Mucosa of descending colon (tissue), 3 donors: ENCODE measurements around the gene PTCD1. TPM values are rescaled to one million over a fixed set of nuclear protein-coding genes. Genes with fewer than 3 reads are reported as not detected.
"Not testable (repeated sequence)": the region's sequence is repeated elsewhere in the genome, so short reads cannot be mapped to it uniquely, and the experiment has no call there.

ENCODE experiments used
- ATAC-seq: fragments of 200-7000 bp; cut with Tn5 transposase; one replicate; pipeline ENCODE4 v1.9.1; 2020; ENCODE audit warnings: mild to moderate bottlenecking, moderate library complexity
- DNase-seq, 3 donors: peaks; one replicate each; pipeline ENCODE4 v3.0.0-alpha.2; 2020
- H3K36me3 ChIP-seq: fragments of 200-600 bp; one replicate; pipeline ENCODE4 v1.8.0; 2021; ENCODE audit warnings: low read depth, mild to moderate bottlenecking
- H3K4me1 ChIP-seq: fragments of 200-600 bp; one replicate; pipeline ENCODE4 v1.8.0; 2021; ENCODE audit warnings: low read depth, mild to moderate bottlenecking
- H3K4me3 ChIP-seq: fragments of 200-600 bp; one replicate; pipeline ENCODE4 v1.8.0; 2021; ENCODE audit warnings: mild to moderate bottlenecking
- H3K9me3 ChIP-seq: fragments of 200-600 bp; one replicate; pipeline ENCODE4 v1.8.0; 2021; ENCODE audit warnings: mild to moderate bottlenecking
- intact Hi-C, 2 donors: fragments of 100-400 bp; cut with DNase I in 1 of 2; cut with micrococcal nuclease in 1 of 2; formaldehyde crosslinking; loops; one replicate each; pipeline versions ENCODE4 v1.11.0 to v1.11.1; 2022; cut with DNase I, micrococcal nuclease
- total RNA-seq, 3 donors: library from RNA; stranded (reverse); fragmentation: NEBNext Ultra II Directional in 2 of 3; extraction: Animal tissue kit (Norgen Biotek cat#: 25700) in 2 of 3; gene quantifications; one replicate each; pipeline versions ENCODE4 v1.2.1 to v1.2.4, GENCODE V29; 2021 to 2023
- TF ChIP-seq, protein P1 (sequence below): fragments of 200-600 bp; IDR thresholded peaks from one replicate; pipeline ENCODE4 v1.8.0; 2022; ENCODE audit warnings: antibody characterized with exemption, mild to moderate bottlenecking
- donor health status: DM: no; HTN: no; CAD: no; lungs with moderate emphysema.
- donor health status: DM: no; HTN: no; CAD: no.
- donor health status: DM: no; HTN: yes; CAD: no.

PTCD1 gene
- total RNA-seq, 3 donors from 2014 or later: 4.3 to 9.9 (median 6.6) TPM

GRCh38 chr7:99390941-99391602 lies 47.5 kb downstream of the PTCD1 start:
- Histone ChIP-seq H3K9me3 (no peaks in the 10 kb centered on the region), H3K36me3 (no peaks in the 10 kb centered on the region), H3K4me1 (peaks cover 21% of the 10 kb centered on the region), H3K4me3 (no peak overlapping the region)
- intact Hi-C loops: no loop called here
- no peak for DNase-seq
- TF ChIP-seq, protein P1, sequence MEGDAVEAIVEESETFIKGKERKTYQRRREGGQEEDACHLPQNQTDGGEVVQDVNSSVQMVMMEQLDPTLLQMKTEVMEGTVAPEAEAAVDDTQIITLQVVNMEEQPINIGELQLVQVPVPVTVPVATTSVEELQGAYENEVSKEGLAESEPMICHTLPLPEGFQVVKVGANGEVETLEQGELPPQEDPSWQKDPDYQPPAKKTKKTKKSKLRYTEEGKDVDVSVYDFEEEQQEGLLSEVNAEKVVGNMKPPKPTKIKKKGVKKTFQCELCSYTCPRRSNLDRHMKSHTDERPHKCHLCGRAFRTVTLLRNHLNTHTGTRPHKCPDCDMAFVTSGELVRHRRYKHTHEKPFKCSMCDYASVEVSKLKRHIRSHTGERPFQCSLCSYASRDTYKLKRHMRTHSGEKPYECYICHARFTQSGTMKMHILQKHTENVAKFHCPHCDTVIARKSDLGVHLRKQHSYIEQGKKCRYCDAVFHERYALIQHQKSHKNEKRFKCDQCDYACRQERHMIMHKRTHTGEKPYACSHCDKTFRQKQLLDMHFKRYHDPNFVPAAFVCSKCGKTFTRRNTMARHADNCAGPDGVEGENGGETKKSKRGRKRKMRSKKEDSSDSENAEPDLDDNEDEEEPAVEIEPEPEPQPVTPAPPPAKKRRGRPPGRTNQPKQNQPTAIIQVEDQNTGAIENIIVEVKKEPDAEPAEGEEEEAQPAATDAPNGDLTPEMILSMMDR: no peak
- ATAC-seq: no peak

DNA sequence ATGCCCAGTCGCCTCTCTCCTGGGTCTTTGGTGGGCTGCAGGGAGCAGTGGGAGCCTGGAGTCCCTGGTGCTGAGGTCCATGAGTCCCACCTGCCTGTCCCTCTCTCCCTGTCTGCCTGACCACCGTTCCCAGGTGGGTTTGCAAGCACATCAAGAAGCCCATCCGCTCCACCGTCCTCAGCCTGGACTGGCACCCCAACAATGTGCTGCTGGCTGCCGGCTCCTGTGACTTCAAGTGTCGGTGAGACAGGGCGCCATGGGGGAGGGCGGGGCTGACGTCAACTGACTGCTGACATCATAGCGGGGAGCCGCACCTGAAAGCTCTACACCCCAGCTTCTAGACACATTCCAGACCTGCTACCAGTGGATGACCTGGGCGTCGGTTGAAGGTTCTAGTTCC lies 48.8 kb downstream of the PTCD1 start:
- no peak for ATAC-seq
- Histone ChIP-seq H3K9me3 (no peaks in the 10 kb centered on the region), H3K36me3 (no peaks in the 10 kb centered on the region), H3K4me1 (peaks cover 21% of the 10 kb centered on the region), H3K4me3 (no peak overlapping the region)
- intact Hi-C loops: no loop called here
- no peak for DNase-seq
- TF ChIP-seq, protein P1: no peak

GRCh38 chr7:99387912-99388311 lies 50.7 kb downstream of the PTCD1 start:
- peaks cover 12% of the 10 kb centered on the region for H3K4me1 ChIP-seq
- H3K4me3 ChIP-seq: no peak overlapping the region
- TF ChIP-seq, protein P1: no peak
- DNase-seq: no peak
- no peaks in the 10 kb centered on the region for H3K9me3 ChIP-seq
- no peak for ATAC-seq
- intact Hi-C loops: no loop called here
- H3K36me3 ChIP-seq: no peaks in the 10 kb centered on the region

- H3K36me3 ChIP-seq, ATAC-seq: not testable (repeated sequence)
These were observed 51.4 kb downstream of the PTCD1 start for GRCh38 chr7:99387239-99387635.

DNA sequence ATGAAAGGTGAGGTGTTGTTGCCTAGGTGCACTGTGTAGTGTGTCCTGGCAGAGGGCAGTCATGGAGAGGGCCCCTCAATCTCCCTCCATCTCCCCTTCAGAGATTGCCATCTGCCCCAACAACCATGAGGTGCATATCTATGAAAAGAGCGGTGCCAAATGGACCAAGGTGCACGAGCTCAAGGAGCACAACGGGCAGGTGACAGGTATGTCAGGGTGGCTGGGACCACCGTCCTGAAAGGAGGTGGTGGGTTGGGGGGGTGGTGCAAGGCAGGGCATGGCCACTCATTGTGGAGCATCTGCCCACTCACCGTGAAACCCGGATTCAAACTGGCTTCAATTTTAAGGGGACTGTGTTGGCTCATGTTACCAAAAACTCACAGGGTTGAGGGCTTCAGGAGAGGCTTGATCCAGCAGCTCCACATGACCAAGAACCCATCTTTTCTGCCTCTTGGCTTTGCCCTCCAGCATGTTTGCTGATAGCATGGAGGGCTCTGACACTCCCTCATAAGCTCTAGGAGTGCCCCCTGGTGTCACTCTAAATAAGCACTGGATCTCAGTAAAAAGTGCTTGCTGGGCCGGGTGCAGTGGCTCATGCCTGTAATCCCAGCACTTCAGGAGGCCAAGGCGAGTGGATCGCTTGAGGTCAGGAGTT lies 51.9 kb downstream of the PTCD1 start:
- intact Hi-C loops: no loop called here
- TF ChIP-seq, protein P1: no peak
- Histone ChIP-seq H3K36me3 (no peaks in the 10 kb centered on the region), H3K9me3 (no peaks in the 10 kb centered on the region), H3K4me3 (no peak overlapping the region), H3K4me1 (peaks cover under 1% of the 10 kb centered on the region)
- DNase-seq: peak in 1 of 3 donors; percentile 41
- ATAC-seq: peak; percentile 42

More at GRCh38 chr7:99387239-99387635, 51.4 kb downstream of the PTCD1 start:
- intact Hi-C loops, H3K9me3 ChIP-seq, DNase-seq, H3K4me1 ChIP-seq, H3K4me3 ChIP-seq: not testable (repeated sequence)

- TF ChIP-seq, protein P1: no peak
- H3K36me3 ChIP-seq: no peaks in the 10 kb centered on the region
These were observed 53.0 kb downstream of the PTCD1 start for GRCh38 chr7:99385564-99385963.

More at GRCh38 chr7:99385564-99385963, 53.0 kb downstream of the PTCD1 start:
- H3K4me1 ChIP-seq: peaks cover 10% of the 10 kb centered on the region
- H3K4me3 ChIP-seq: no peak overlapping the region
- no peak for ATAC-seq
- intact Hi-C loops: no loop called here
- no peaks in the 10 kb centered on the region for H3K9me3 ChIP-seq
- DNase-seq: no peak
